Erythroblast (primary cell): ENCODE measurements around the gene SUSD2.

Experiments
- GATA1 ChIP-seq: IDR thresholded peaks from 2 replicates; pipeline ENCODE4 v1.6.1; 2011; ENCODE audit warnings: low read depth, mild to moderate bottlenecking, control low read depth, low read length, moderate library complexity
- POLR2A ChIP-seq: IDR thresholded peaks from 2 replicates; pipeline ENCODE4 v1.6.1; 2011; ENCODE audit warnings: mild to moderate bottlenecking, low read length

DNA sequence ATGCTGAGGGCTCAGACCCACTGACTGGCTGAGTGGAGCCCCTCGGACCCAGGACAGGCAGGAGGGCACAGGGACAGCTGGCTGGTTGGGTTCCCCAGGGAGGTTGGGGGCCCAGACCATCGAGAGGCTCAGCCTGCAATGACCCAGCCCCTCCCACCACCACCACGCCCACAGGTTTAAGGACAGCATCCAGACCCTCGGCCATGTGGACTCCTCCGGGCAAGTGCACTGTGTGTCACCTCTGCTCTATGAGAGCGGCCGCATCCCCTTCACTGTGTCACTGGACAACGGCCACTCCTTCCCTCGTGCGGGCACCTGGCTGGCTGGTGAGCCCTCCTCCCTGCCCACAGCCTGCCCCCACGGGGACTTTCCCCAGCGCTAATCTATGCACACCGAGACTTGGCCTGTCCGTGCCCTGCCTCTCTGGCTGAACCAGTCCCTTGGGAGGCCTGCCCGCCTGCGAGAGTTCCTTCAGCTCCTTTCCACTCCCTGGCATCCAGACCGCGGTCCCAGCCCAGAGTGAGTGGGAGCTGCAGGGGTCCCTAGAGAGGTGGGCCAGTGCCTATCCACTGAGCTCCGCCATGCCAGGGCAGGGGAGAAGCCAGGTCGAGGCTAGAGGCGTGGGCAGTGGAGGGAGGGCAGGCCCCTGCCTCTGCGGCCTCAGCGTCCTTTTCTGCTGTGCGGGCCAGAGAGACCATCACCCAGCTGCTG, 2.2 kb downstream of the SUSD2 start:
- TF ChIP-seq POLR2A (no peak), GATA1 (no peak)
